Mesenchymal stem cell (in vitro differentiated cells and primary cell): ENCODE results near the gene BMPER.
A peak's percentile ranks its signal among the peaks of the same experiment; 100 is the strongest.

Source experiments
- DNase-seq: peaks from one replicate; pipeline ENCODE4 v3.0.0-alpha.2; 2013
- H2AFZ ChIP-seq: one replicate; pipeline ENCODE4 v1.6.1; 2013; ENCODE audit warnings: low read depth, mild to moderate bottlenecking, control low read depth, inconsistent platforms, low read length, moderate library complexity
- H2AK5ac ChIP-seq: 2 replicates; pipeline ENCODE4 v1.6.1; 2013; ENCODE audit warnings: low read length, moderate library complexity, mild to moderate bottlenecking, inconsistent platforms; ENCODE audit not compliant: severe bottlenecking
- H2BK120ac ChIP-seq: one replicate; pipeline ENCODE4 v1.6.1; 2013; ENCODE audit warnings: low read depth, mild to moderate bottlenecking, inconsistent platforms, low read length, moderate library complexity
- H2BK12ac ChIP-seq, 2 experiments: one replicate each; pipeline ENCODE4 v1.6.1; 2013; ENCODE audit warnings: inconsistent platforms in 2 of 2, low read length in 2 of 2, mild to moderate bottlenecking in 2 of 2, moderate library complexity in 2 of 2, control low read depth in 1 of 2
- H2BK15ac ChIP-seq: one replicate; pipeline ENCODE4 v1.6.1; 2013; ENCODE audit warnings: mild to moderate bottlenecking, low read depth, inconsistent platforms; ENCODE audit not compliant: poor library complexity, severe bottlenecking
- H2BK5ac ChIP-seq: 2 replicates; pipeline ENCODE4 v1.6.1; 2013; ENCODE audit warnings: low read depth, mild to moderate bottlenecking, low read length, control low read depth, inconsistent platforms; ENCODE audit not compliant: poor library complexity, severe bottlenecking
- H3K14ac ChIP-seq, 2 experiments: one replicate each; pipeline ENCODE4 v1.6.1; 2013; ENCODE audit warnings: inconsistent platforms in 2 of 2, low read length in 2 of 2, control low read depth in 1 of 2, mild to moderate bottlenecking in 1 of 2, moderate library complexity in 1 of 2
- H3K18ac ChIP-seq, 2 experiments: one replicate each; pipeline ENCODE4 v1.6.1; 2013; ENCODE audit warnings: inconsistent platforms in 2 of 2, low read length in 2 of 2, control low read depth in 1 of 2, low read depth in 1 of 2, mild to moderate bottlenecking in 1 of 2
- H3K23ac ChIP-seq, 2 experiments: one replicate each; pipeline ENCODE4 v1.6.1; 2013; ENCODE audit warnings: inconsistent platforms in 2 of 2, low read length in 2 of 2, mild to moderate bottlenecking in 2 of 2, moderate library complexity in 2 of 2, control low read depth in 1 of 2
- H3K27ac ChIP-seq: 2 replicates; pipeline ENCODE4 v1.5.1; 2013; ENCODE audit warnings: mild to moderate bottlenecking, moderate library complexity, low read length, control low read depth, inconsistent platforms; ENCODE audit not compliant: poor library complexity, severe bottlenecking
- H3K27me3 ChIP-seq, 2 experiments: 2 replicates each; pipeline versions ENCODE4 v1.6.1 to v1.7.0; 2013; ENCODE audit warnings: low read length in 2 of 2, mild to moderate bottlenecking in 2 of 2, moderate library complexity in 2 of 2, control low read depth in 1 of 2, inconsistent platforms in 1 of 2; ENCODE audit not compliant: control insufficient read depth in 1 of 2, insufficient read depth in 1 of 2
- H3K36me3 ChIP-seq, 2 experiments: 2 replicates each; pipeline versions ENCODE4 v1.6.1 to v1.7.0; 2013; ENCODE audit warnings: low read length in 2 of 2, control low read depth in 1 of 2, inconsistent platforms in 1 of 2, low read depth in 1 of 2, mild to moderate bottlenecking in 1 of 2; ENCODE audit not compliant: insufficient read depth in 2 of 2, control insufficient read depth in 1 of 2
- H3K4ac ChIP-seq, 2 experiments: one replicate each; pipeline ENCODE4 v1.6.1; 2013; ENCODE audit warnings: inconsistent platforms in 2 of 2, low read length in 2 of 2, mild to moderate bottlenecking in 2 of 2, moderate library complexity in 2 of 2, control low read depth in 1 of 2, low read depth in 1 of 2
- H3K4me1 ChIP-seq: 2 replicates; pipeline ENCODE4 v1.6.1; 2013; ENCODE audit warnings: low read depth, low read length, control low read depth; ENCODE audit not compliant: control insufficient read depth, insufficient read depth
- H3K4me2 ChIP-seq: 2 replicates; pipeline ENCODE4 v1.6.1; 2013; ENCODE audit warnings: low read length, mild to moderate bottlenecking, inconsistent platforms; ENCODE audit not compliant: poor library complexity, severe bottlenecking
- H3K4me3 ChIP-seq, 2 experiments: 2 replicates each; pipeline versions ENCODE4 v1.5.1 to v1.7.0; 2013; ENCODE audit warnings: low read length in 2 of 2, mild to moderate bottlenecking in 2 of 2, control low read depth in 1 of 2, low read depth in 1 of 2; ENCODE audit not compliant: insufficient read depth in 1 of 2
- H3K79me1 ChIP-seq: replicated peaks from 2 replicates; pipeline ENCODE4 v1.6.1; 2013; ENCODE audit warnings: mild to moderate bottlenecking, control low read depth, low read length, inconsistent platforms; ENCODE audit not compliant: poor library complexity, severe bottlenecking
- H3K9ac ChIP-seq: 2 replicates; pipeline ENCODE4 v1.7.0; 2013; ENCODE audit warnings: mild to moderate bottlenecking, low read length, moderate library complexity
- H3K9me3 ChIP-seq: 2 replicates; pipeline ENCODE4 v1.7.0; 2013; ENCODE audit warnings: mild to moderate bottlenecking, low read length; ENCODE audit not compliant: control insufficient read depth
- H4K8ac ChIP-seq: one replicate; pipeline ENCODE4 v1.6.1; 2013; ENCODE audit warnings: inconsistent platforms, mild to moderate bottlenecking, low read length, moderate library complexity
- H4K91ac ChIP-seq: one replicate; pipeline ENCODE4 v1.6.1; 2013; ENCODE audit warnings: mild to moderate bottlenecking, low read length, inconsistent platforms
- WGBS: methylation state at CpG from one replicate; pipeline ENCODE4 v1.1.7; 2013; ENCODE audit warnings: mixed read lengths; 5-methylcytosine and 5-hydroxymethylcytosine counted together

The BMPER gene

GRCh38 chr7:34057956-34058355, 152.6 kb downstream of the BMPER start:
- Histone ChIP-seq H3K36me3 (peaks cover 0 to 77% of the 10 kb centered on the region in 2 experiments), H3K79me1 (no peaks in the 10 kb centered on the region), H2BK5ac (no peak overlapping the region), H4K91ac (no peak overlapping the region), H3K23ac (no peak overlapping the region), H3K4me3 (no peak overlapping the region), H2AFZ (no peak overlapping the region), H3K4me1 (no peaks in the 10 kb centered on the region), H3K4me2 (no peak overlapping the region), H2BK15ac (no peak overlapping the region), H3K27me3 (no peaks in the 10 kb centered on the region), H3K14ac (no peak overlapping the region), H3K4ac (no peak overlapping the region), H3K9me3 (no peaks in the 10 kb centered on the region), H3K18ac (no peak overlapping the region), H4K8ac (peak overlapping the region; percentile 23), H3K9ac (peak overlapping the region; percentile 85), H2BK120ac (no peak overlapping the region), H2AK5ac (no peak overlapping the region), H2BK12ac (no peak overlapping the region), H3K27ac (no peak overlapping the region)
- 89% methylated on average over 5 of the region's 5 CpGs for WGBS
- no peak for DNase-seq

GRCh38 chr7:34058801-34059135, 153.4 kb downstream of the BMPER start:
- Histone ChIP-seq H3K9me3 (no peaks in the 10 kb centered on the region), H3K9ac (peak overlapping the region; percentile 85), H2BK120ac (no peak overlapping the region), H3K4me1 (no peaks in the 10 kb centered on the region), H3K4ac (no peak overlapping the region), H3K27me3 (no peaks in the 10 kb centered on the region), H4K8ac (no peak overlapping the region), H2BK5ac (no peak overlapping the region), H3K23ac (no peak overlapping the region), H3K4me2 (no peak overlapping the region), H3K18ac (no peak overlapping the region), H3K79me1 (no peaks in the 10 kb centered on the region), H3K27ac (no peak overlapping the region), H2AK5ac (no peak overlapping the region), H2BK15ac (no peak overlapping the region), H3K14ac (no peak overlapping the region), H3K4me3 (no peak overlapping the region), H3K36me3 (peaks cover 0 to 73% of the 10 kb centered on the region in 2 experiments), H2AFZ (no peak overlapping the region), H2BK12ac (no peak overlapping the region), H4K91ac (no peak overlapping the region)
- WGBS = no CpG with 5 or more reads among the region's 1 CpG
- DNase-seq = no peak

GRCh38 chr7:34059136-34059828, 153.9 kb downstream of the BMPER start:
- peak overlapping the region; percentile 85 for H3K9ac ChIP-seq
- H3K79me1 ChIP-seq = no peaks in the 10 kb centered on the region
- H3K23ac ChIP-seq = no peak overlapping the region
- no peak overlapping the region for H3K4me3 ChIP-seq
- no peak overlapping the region for H2BK5ac ChIP-seq
- H2BK15ac ChIP-seq = no peak overlapping the region
- H3K36me3 ChIP-seq = peaks cover 0 to 73% of the 10 kb centered on the region in 2 experiments
- no peak overlapping the region for H2AK5ac ChIP-seq
- no peak overlapping the region for H3K14ac ChIP-seq
- no peak overlapping the region for H2BK120ac ChIP-seq
- no peaks in the 10 kb centered on the region for H3K4me1 ChIP-seq
- H3K18ac ChIP-seq = peak overlapping the region in 1 of 2 experiments; percentile 19
- H3K27me3 ChIP-seq = no peaks in the 10 kb centered on the region
- no peak overlapping the region for H4K8ac ChIP-seq
- WGBS = 78% methylated on average over 8 of the region's 8 CpGs
- no peaks in the 10 kb centered on the region for H3K9me3 ChIP-seq
- H3K4me2 ChIP-seq = no peak overlapping the region
- H2BK12ac ChIP-seq = peak overlapping the region in 1 of 2 experiments; percentile 55
- H3K27ac ChIP-seq = no peak overlapping the region
- DNase-seq = no peak
- H2AFZ ChIP-seq = no peak overlapping the region
- peak overlapping the region in 1 of 2 experiments; percentile 50 for H3K4ac ChIP-seq
- no peak overlapping the region for H4K91ac ChIP-seq

GRCh38 chr7:34060196-34060947, 155.0 kb downstream of the BMPER start:
- H3K36me3 ChIP-seq = peaks cover 0 to 71% of the 10 kb centered on the region in 2 experiments
- H3K4me3 ChIP-seq = no peak overlapping the region
- no peak overlapping the region for H4K8ac ChIP-seq
- no peak overlapping the region for H3K23ac ChIP-seq
- H3K14ac ChIP-seq = no peak overlapping the region
- H2BK120ac ChIP-seq = no peak overlapping the region
- H2BK5ac ChIP-seq = no peak overlapping the region
- no peak overlapping the region for H3K4ac ChIP-seq
- peak; percentile 87 for DNase-seq
- H3K9ac ChIP-seq = peak overlapping the region; percentile 85
- H3K4me1 ChIP-seq = no peaks in the 10 kb centered on the region
- H2AK5ac ChIP-seq = no peak overlapping the region
- H3K27ac ChIP-seq = no peak overlapping the region
- no peaks in the 10 kb centered on the region for H3K27me3 ChIP-seq
- H3K4me2 ChIP-seq = no peak overlapping the region
- H4K91ac ChIP-seq = no peak overlapping the region
- H2BK15ac ChIP-seq = no peak overlapping the region
- peak overlapping the region in 1 of 2 experiments; percentile 39 for H2BK12ac ChIP-seq
- H3K18ac ChIP-seq = no peak overlapping the region
- no peaks in the 10 kb centered on the region for H3K79me1 ChIP-seq
- H2AFZ ChIP-seq = no peak overlapping the region
- no peaks in the 10 kb centered on the region for H3K9me3 ChIP-seq
- WGBS = 94% methylated on average over 4 of the region's 4 CpGs
